Stimulated activated naive CD8-positive, alpha-beta T cell treated with anti-CD3 and anti-CD28 coated beads, Interleukin-15, amount 100 ng/mL, for 72 hours (primary cell): ENCODE measurements around the gene SMARCD1.

Experiments
- ATAC-seq: fragments of 150-1000 bp; cut with Tn5 transposase; 2 replicates; pipeline ENCODE4 v1.10.0; 2021; ENCODE audit warnings: mild to moderate bottlenecking, moderate library complexity
- DNase-seq, 2 donors: peaks; one replicate each; pipeline ENCODE4 v3.0.0; 2021 to 2022
- H3K27ac Mint-ChIP-seq, 2 donors: one replicate each; pipeline ENCODE4 v1.8.0; 2022; ENCODE audit warnings: mild to moderate bottlenecking in 2 of 2, mixed read lengths in 2 of 2, moderate library complexity in 2 of 2
- H3K27me3 Mint-ChIP-seq: one replicate; pipeline ENCODE4 v1.8.0; 2022; ENCODE audit warnings: mixed read lengths
- H3K4me1 Mint-ChIP-seq: one replicate; pipeline ENCODE4 v1.8.0; 2022; ENCODE audit warnings: mild to moderate bottlenecking, mixed read lengths
- H3K4me3 Mint-ChIP-seq, 2 donors: one replicate each; pipeline ENCODE4 v1.8.0; 2022; ENCODE audit warnings: mild to moderate bottlenecking in 2 of 2, mixed read lengths in 2 of 2, moderate library complexity in 1 of 2
- H3K9me3 Mint-ChIP-seq, 2 donors: one replicate each; pipeline ENCODE4 v1.8.0; 2022; ENCODE audit warnings: mixed read lengths in 2 of 2

SMARCD1 gene

GRCh38 chr12:50052544-50052943 is 32.6 kb upstream of the SMARCD1 start:
- DNase-seq (no peak), ATAC-seq (no peak)
- H3K4me1 Mint-ChIP-seq, result peaks cover 19% of the 10 kb centered on the region
- H3K9me3 Mint-ChIP-seq, result no peaks in the 10 kb centered on the region
- peaks cover 73% of the 10 kb centered on the region for H3K27me3 Mint-ChIP-seq
- no peak overlapping the region for H3K27ac Mint-ChIP-seq
- no peak overlapping the region for H3K4me3 Mint-ChIP-seq

DNA sequence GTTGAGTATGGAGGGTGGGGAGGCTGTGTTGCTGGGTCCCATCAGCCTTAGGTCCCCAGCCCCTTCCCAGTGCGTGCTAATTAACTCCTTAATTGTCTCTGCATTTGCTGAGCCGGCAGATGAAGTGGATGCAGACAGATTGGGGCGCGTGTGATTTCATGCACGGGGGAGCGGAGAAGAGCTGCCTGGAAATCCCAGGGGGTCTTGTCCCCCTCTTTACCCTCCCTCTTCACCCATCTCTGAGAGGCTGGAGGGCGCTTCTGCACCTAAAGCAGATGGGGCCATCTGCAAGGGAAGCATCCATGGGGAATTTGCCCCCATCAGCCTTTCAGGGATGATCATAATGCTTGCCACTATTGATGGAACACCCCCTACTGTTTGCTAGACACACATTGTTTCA is 32.2 kb upstream of the SMARCD1 start:
- DNase-seq (no peak), ATAC-seq (no peak)
- Mint-ChIP-seq H3K27ac (no peak overlapping the region), H3K9me3 (no peaks in the 10 kb centered on the region), H3K4me3 (no peak overlapping the region), H3K4me1 (peaks cover 19% of the 10 kb centered on the region), H3K27me3 (peaks cover 71% of the 10 kb centered on the region)

DNA sequence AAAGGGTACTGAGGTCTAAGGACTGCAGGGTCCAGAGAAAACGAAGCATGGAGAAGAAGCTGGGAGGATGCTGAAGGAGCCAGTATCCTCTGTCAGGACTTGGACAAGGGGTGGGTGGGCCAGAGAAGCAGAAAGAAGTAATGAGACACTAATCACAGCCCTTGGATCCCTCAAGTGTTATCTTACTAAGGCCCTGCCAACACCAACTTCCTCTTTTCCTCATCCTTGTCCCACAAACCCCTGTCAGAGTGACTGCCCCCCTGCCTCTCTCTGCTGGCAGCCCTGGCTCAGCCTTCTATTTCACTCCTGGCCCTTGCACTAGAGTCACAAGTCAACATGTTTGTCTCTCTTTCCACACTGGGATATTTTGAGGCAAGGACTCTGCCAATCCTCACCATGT is 31.6 kb upstream of the SMARCD1 start:
- H3K27me3 Mint-ChIP-seq, result peaks cover 70% of the 10 kb centered on the region
- DNase-seq (no peak), ATAC-seq (no peak)
- H3K4me3 Mint-ChIP-seq, result no peak overlapping the region
- peaks cover 25% of the 10 kb centered on the region for H3K4me1 Mint-ChIP-seq
- no peaks in the 10 kb centered on the region for H3K9me3 Mint-ChIP-seq
- H3K27ac Mint-ChIP-seq, result no peak overlapping the region

DNA sequence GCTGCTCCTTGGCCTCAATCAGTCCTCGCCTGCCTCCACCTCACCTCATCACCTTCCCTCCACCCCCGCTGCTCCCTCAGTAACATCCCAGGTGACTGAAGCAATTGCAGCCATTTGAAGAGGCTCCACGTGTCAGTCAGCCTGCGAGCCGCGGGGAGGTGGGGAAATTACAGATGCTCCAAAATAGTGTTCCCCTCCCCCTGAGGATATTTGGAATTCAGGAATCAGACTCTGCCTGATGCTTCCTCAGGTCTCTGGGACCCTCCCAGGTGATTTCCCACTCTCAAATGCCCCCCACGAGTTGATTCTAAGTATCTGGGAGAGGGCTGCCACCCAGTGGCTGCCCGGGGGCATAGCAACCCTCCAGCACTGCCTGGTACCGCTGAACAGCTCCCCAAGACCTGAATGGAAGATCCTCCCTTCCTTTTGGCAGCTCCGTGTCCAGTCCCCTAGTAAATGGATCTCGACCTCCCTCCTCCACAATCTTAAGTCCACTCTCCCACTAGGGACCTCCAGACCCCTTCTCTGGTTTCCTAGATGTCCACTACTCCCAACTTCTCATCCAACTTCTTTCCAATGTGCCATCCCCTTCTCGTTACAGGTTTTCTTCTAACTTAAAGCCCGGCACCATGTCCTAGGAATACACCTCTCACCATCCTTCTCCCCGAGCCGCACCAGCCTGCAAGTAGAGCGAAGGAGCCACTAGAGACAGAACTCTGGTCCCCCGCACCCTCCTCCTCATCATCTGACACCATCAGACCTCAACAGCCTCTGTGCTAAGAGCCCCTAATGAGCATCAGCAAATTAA is 29.1 kb upstream of the SMARCD1 start:
- peak; percentile 34 for ATAC-seq
- peaks cover 50% of the 10 kb centered on the region for H3K4me1 Mint-ChIP-seq
- H3K4me3 Mint-ChIP-seq, result peak overlapping the region; percentile 49 to 86
- H3K27ac Mint-ChIP-seq, result no peak overlapping the region
- peak; percentile 63 to 67 for DNase-seq
- peaks cover 46% of the 10 kb centered on the region for H3K27me3 Mint-ChIP-seq
- no peaks in the 10 kb centered on the region for H3K9me3 Mint-ChIP-seq

- H3K27me3 Mint-ChIP-seq, result peaks cover 40% of the 10 kb centered on the region
- H3K27ac Mint-ChIP-seq, result no peak overlapping the region
- peaks cover 53% of the 10 kb centered on the region for H3K4me1 Mint-ChIP-seq
These were observed 28.5 kb upstream of the SMARCD1 start for GRCh38 chr12:50056639-50056976.

GRCh38 chr12:50057000-50057841 is 27.9 kb upstream of the SMARCD1 start, which contains the start of gene ASIC1:
TSS of gene ASIC1 (plus strand) at chr12:50057596. CDS start at chr12:50058767, 1,171 bp downstream.
- peak within 1 kb of the TSS; percentile 90 to 93 for H3K4me3 Mint-ChIP-seq
- peaks cover 34% of the 10 kb centered on the region for H3K27me3 Mint-ChIP-seq
- peaks cover 58% of the 10 kb centered on the region for H3K4me1 Mint-ChIP-seq
- H3K9me3 Mint-ChIP-seq, result no peaks in the 10 kb centered on the region
- peak within 1 kb of the TSS in 1 of 2 donors; percentile 88 for H3K27ac Mint-ChIP-seq
- ATAC-seq (peak; percentile 53), DNase-seq (peak; percentile 58 to 69)

More at GRCh38 chr12:50056639-50056976, 28.5 kb upstream of the SMARCD1 start:
- ATAC-seq (no peak), DNase-seq (no peak)
- H3K9me3 Mint-ChIP-seq, result no peaks in the 10 kb centered on the region
- H3K4me3 Mint-ChIP-seq, result peak overlapping the region; percentile 86 to 93

- Mint-ChIP-seq H3K27me3 (peaks cover 25% of the 10 kb centered on the region), H3K4me3 (peak overlapping the region; percentile 69 to 90), H3K9me3 (no peaks in the 10 kb centered on the region), H3K27ac (no peak overlapping the region), H3K4me1 (peaks cover 58% of the 10 kb centered on the region)
- DNase-seq, result peak; percentile 25 to 26
- ATAC-seq, result no peak
These were observed 27.1 kb upstream of the SMARCD1 start for GRCh38 chr12:50057896-50058670.

DNA sequence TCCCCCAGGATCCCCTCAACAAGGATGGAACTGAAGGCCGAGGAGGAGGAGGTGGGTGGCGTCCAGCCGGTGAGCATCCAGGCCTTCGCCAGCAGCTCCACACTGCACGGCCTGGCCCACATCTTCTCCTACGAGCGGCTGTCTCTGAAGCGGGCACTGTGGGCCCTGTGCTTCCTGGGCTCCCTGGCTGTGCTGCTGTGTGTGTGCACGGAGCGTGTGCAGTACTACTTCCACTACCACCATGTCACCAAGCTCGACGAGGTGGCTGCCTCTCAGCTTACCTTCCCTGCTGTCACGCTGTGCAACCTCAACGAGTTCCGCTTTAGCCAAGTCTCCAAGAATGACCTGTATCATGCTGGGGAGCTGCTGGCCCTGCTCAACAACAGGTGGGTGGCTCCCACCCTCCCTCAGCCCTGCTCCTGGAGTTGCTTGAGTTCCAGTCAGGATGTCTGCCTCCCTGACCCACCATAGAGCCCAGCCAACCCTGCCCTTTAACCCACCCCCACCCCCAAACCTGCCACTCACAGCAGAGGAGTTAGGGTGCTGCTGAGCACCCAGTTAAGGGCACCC is 26.3 kb upstream of the SMARCD1 start:
- Mint-ChIP-seq H3K4me1 (peaks cover 58% of the 10 kb centered on the region), H3K27ac (peak overlapping the region in 1 of 2 donors; percentile 14), H3K9me3 (no peaks in the 10 kb centered on the region), H3K27me3 (peaks cover 18% of the 10 kb centered on the region), H3K4me3 (peak overlapping the region; percentile 69 to 90)
- ATAC-seq (peak; percentile 44), DNase-seq (peak; percentile 42 to 46)

DNA sequence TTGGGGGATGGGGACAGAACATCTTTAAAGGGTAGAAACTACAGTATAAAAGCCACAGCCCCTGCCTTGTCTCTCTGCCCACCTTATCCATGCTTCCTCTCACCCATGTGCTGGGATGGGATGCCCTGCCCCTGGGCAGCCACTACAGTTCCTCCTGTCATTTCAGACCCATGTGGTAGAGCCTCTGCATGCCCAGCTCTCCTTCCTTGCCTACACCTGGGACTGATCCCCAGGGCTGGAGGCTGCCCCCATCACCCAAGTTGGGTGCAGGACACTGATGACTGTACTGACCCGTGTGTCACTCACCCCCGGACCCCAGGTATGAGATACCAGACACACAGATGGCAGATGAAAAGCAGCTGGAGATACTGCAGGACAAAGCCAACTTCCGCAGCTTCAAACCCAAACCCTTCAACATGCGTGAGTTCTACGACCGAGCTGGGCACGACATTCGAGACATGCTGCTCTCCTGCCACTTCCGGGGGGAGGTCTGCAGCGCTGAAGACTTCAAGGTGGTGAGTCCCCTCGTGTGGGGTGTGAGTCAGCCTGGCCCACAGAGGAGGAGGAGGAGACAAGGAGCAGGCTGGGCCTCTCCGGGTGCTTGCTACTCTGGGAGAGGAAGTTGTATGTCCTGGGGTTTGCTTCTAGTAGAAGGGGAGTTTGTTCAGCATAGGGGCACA is 25.6 kb upstream of the SMARCD1 start:
- peak overlapping the region; percentile 16 to 56 for H3K27ac Mint-ChIP-seq
- ATAC-seq, result peak; percentile 85
- peaks cover 58% of the 10 kb centered on the region for H3K4me1 Mint-ChIP-seq
- peak; percentile 72 to 85 for DNase-seq
- H3K4me3 Mint-ChIP-seq, result peak overlapping the region; percentile 69 to 90
- H3K9me3 Mint-ChIP-seq, result no peaks in the 10 kb centered on the region
- peaks cover 16% of the 10 kb centered on the region for H3K27me3 Mint-ChIP-seq

GRCh38 chr12:50060120-50060468 is 25.0 kb upstream of the SMARCD1 start:
- peak overlapping the region; percentile 69 to 90 for H3K4me3 Mint-ChIP-seq
- ATAC-seq (no peak), DNase-seq (no peak)
- peaks cover 16% of the 10 kb centered on the region for H3K27me3 Mint-ChIP-seq
- no peaks in the 10 kb centered on the region for H3K9me3 Mint-ChIP-seq
- peak overlapping the region in 1 of 2 donors; percentile 56 for H3K27ac Mint-ChIP-seq
- H3K4me1 Mint-ChIP-seq, result peaks cover 58% of the 10 kb centered on the region

GRCh38 chr12:50061171-50061570 is 24.0 kb upstream of the SMARCD1 start:
- H3K27ac Mint-ChIP-seq, result no peak overlapping the region
- peaks cover 50% of the 10 kb centered on the region for H3K4me1 Mint-ChIP-seq
- ATAC-seq (no peak), DNase-seq (no peak)
- no peaks in the 10 kb centered on the region for H3K9me3 Mint-ChIP-seq
- H3K4me3 Mint-ChIP-seq, result no peak overlapping the region
- peaks cover 10% of the 10 kb centered on the region for H3K27me3 Mint-ChIP-seq

GRCh38 chr12:50061946-50062686 is 23.0 kb upstream of the SMARCD1 start:
- H3K4me3 Mint-ChIP-seq, result no peak overlapping the region
- H3K27me3 Mint-ChIP-seq, result peaks cover under 1% of the 10 kb centered on the region
- H3K4me1 Mint-ChIP-seq, result peaks cover 41% of the 10 kb centered on the region
- no peaks in the 10 kb centered on the region for H3K9me3 Mint-ChIP-seq
- no peak overlapping the region for H3K27ac Mint-ChIP-seq
- no peak for DNase-seq
- no peak for ATAC-seq

DNA sequence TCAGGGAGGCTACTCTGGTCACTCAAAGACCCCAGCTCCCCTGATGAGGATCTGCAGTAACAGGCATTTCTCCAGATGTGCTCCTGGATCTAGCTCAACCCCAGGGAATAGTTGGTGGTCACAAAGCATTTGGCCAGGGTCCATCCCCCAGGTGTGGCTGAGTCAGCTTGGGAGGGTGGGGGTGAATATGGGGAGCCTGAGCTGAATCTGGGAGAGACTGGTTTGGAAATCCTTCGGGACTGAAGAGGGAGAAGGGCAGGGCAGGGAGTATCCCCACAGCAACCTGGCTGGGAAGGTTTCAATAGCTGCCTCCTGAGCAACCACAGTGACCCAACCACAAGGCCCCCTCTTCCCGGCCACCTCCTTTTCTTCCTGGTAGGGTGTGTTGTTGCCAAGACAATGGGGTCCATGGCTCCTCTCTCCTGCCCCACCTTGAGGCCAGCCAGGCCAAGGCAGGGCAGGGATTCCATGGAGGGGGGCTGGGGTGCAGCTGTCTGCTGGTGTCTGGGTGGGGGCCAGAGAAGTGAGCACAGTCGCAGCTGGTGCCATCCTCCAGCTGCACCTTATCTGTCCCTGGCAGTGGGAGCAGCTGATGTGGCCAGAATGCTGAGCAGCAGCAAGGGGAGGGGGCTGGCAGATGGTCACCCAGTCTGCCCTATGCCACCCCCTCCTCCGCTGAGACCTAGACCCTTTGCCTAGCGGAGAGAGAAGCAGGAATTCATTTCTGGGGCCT is 22.2 kb upstream of the SMARCD1 start:
- Mint-ChIP-seq H3K27me3 (no peaks in the 10 kb centered on the region), H3K4me3 (no peak overlapping the region), H3K9me3 (no peaks in the 10 kb centered on the region), H3K4me1 (peaks cover 39% of the 10 kb centered on the region), H3K27ac (peak overlapping the region in 1 of 2 donors; percentile 25)
- ATAC-seq (no peak), DNase-seq (no peak)
